Ovary (tissue), 9 donors: Measurements from ENCODE around the gene BCL3. TPM values are rescaled to one million over a fixed set of nuclear protein-coding genes. Genes with fewer than 3 reads are reported as not detected.

ENCODE experiments used
- DNase-seq, 5 donors: peaks; one replicate each; pipeline ENCODE4 v3.0.0-alpha.2; 2019 to 2020
- H3K27ac ChIP-seq, 2 donors: fragments of 200-600 bp; one replicate each; pipeline versions ENCODE4 v1.5.1 to v1.8.0; 2019 to 2022
- H3K27me3 ChIP-seq: fragments of 200-600 bp; one replicate; pipeline ENCODE4 v1.8.0; 2022
- H3K36me3 ChIP-seq: fragments of 200-600 bp; sonication (generic); one replicate; pipeline ENCODE4 v1.5.1; 2019
- H3K4me1 ChIP-seq: one replicate; pipeline ENCODE4 v1.8.1; 2013; ENCODE audit warnings: mild to moderate bottlenecking, moderate library complexity; ENCODE audit not compliant: insufficient read depth
- H3K4me3 ChIP-seq: fragments of 200-600 bp; sonication (generic); one replicate; pipeline ENCODE4 v1.5.1; 2017
- H3K9me3 ChIP-seq, 2 donors: fragments of 200-600 bp in 1 of 2; sonication (generic) in 1 of 2; one replicate each; pipeline versions ENCODE4 v1.5.1 to v1.8.1; 2013 to 2019; ENCODE audit warnings: mild to moderate bottlenecking in 1 of 2, moderate library complexity in 1 of 2
- CTCF ChIP-seq, 3 donors: fragments of 450-650 bp in 2 of 3; fragments of 200-600 bp in 1 of 3; IDR thresholded peaks; one replicate each; pipeline versions ENCODE4 v1.5.1 to v1.8.0; 2016 to 2022; ENCODE audit warnings: antibody characterized with exemption in 3 of 3, mild to moderate bottlenecking in 1 of 3
- EP300 ChIP-seq: sonication (generic); formaldehyde crosslinking; IDR thresholded peaks from one replicate; pipeline ENCODE4 v1.6.1; 2017; ENCODE audit warnings: antibody characterized with exemption
- POLR2A ChIP-seq: fragments of 450-650 bp; IDR thresholded peaks from one replicate; pipeline ENCODE4 v1.6.1; 2017; ENCODE audit warnings: antibody characterized with exemption, mild to moderate bottlenecking, moderate library complexity
- WGBS, 3 donors: extraction: QIAGEN DNeasy Blood & Tissue Kit in 1 of 3; methylation state at CpG; one replicate each; pipeline versions ENCODE4 v1.1.5 to v1.1.7; 2013 to 2017; 5-methylcytosine and 5-hydroxymethylcytosine counted together
- intact Hi-C, 4 donors: fragments of 100-400 bp; cut with DNase I; formaldehyde crosslinking; loops; one replicate each; pipeline versions ENCODE4 v1.11.0 to v1.15.1; 2022 to 2023
- polyA plus RNA-seq, 2 donors: library from polyadenylated mRNA; stranded (reverse); fragments of 200-250 nt in 1 of 2; fragments of 350-450 nt in 1 of 2; fragmentation: Illumina TruSeq in 1 of 2; extraction: RNeasy Lipid Tissue Mini Kit (QIAGEN cat#74804) in 1 of 2; gene quantifications; one replicate each; pipeline ENCODE4 v1.2.3, GENCODE V29; 2013 to 2014
- total RNA-seq, 7 donors: library from RNA; depleted of rRNA in 2 of 7; stranded (reverse); fragments of >200 nt in 2 of 7; fragmentation: NEBNext Ultra II Directional in 3 of 7; extraction: Animal tissue kit (Norgen Biotek cat#: 25700) in 3 of 7; gene quantifications; one replicate each; pipeline versions ENCODE4 v1.1.0 to v1.2.4, GENCODE V29; 2016 to 2023
- donor health status: DM: no; HTN: no; CAD: no; lungs with moderate emphysema.
- donor health status: DM: no; HTN: no; CAD: no.
- donor health status: Bipolar disorder and iron deficiency.
- donor health status: DM: yes; HTN: yes; CAD: no.
- donor health status: DM: no; HTN: no; CAD: no.
- donor health status: DM: yes; HTN: yes; CAD: no.

The BCL3 gene
- total and polyA plus RNA-seq, 9 donors = 3.2 to 141 (median 43.4) TPM

- H3K36me3 ChIP-seq = no peaks in the 10 kb centered on the region
- DNase-seq = no peak
- H3K27ac ChIP-seq = peak overlapping the region; percentile 62 to 83
- H3K27me3 ChIP-seq = no peaks in the 10 kb centered on the region
- intact Hi-C loops = no loop called here
- no peak overlapping the region for H3K4me3 ChIP-seq
- TF ChIP-seq POLR2A (no peak), EP300 (no peak), CTCF (IDR thresholded peaks at IDR 0.05) (no peak)
- peaks cover 24% of the 10 kb centered on the region for H3K4me1 ChIP-seq
- WGBS, 3 donors = 54 to 77% (median 72%) methylated on average over 4 of the region's 4 CpGs
- no peaks in the 10 kb centered on the region for H3K9me3 ChIP-seq
Observed at GRCh38 chr19:44745887-44746600, 2.5 kb upstream of the BCL3 start.

GRCh38 chr19:44746616-44746945, 1.9 kb upstream of the BCL3 start:
- TF ChIP-seq EP300 = no peak
- TF ChIP-seq POLR2A = no peak
- TF ChIP-seq CTCF (IDR thresholded peaks at IDR 0.05) = no peak
- DNase-seq = peak in 2 of 5 donors; percentile 36 to 47
- peaks cover 24% of the 10 kb centered on the region for H3K4me1 ChIP-seq
- no peak overlapping the region for H3K4me3 ChIP-seq
- H3K9me3 ChIP-seq = no peaks in the 10 kb centered on the region
- H3K27ac ChIP-seq = peak overlapping the region; percentile 53 to 83
- H3K27me3 ChIP-seq = no peaks in the 10 kb centered on the region
- H3K36me3 ChIP-seq = no peaks in the 10 kb centered on the region
- intact Hi-C loops = no loop called here
- WGBS, 3 donors = 68 to 78% (median 73%) methylated on average over 5 of the region's 5 CpGs

GRCh38 chr19:44746946-44747738, 1.4 kb upstream of the BCL3 start:
- Histone ChIP-seq H3K4me3 (peak overlapping the region; percentile 64), H3K27ac (peak overlapping the region; percentile 83 to 85), H3K4me1 (peaks cover 22% of the 10 kb centered on the region), H3K27me3 (no peaks in the 10 kb centered on the region), H3K9me3 (no peaks in the 10 kb centered on the region), H3K36me3 (no peaks in the 10 kb centered on the region)
- TF ChIP-seq POLR2A (peak; percentile 13), EP300 (peak; percentile 87), CTCF (IDR thresholded peaks at IDR 0.05) (no peak)
- 4 to 7% (median 6%) methylated on average over 29 to 34 of the region's 34 CpGs for WGBS, 3 donors
- peak; percentile 95 to 97 (median 95) for DNase-seq
- intact Hi-C loops = no loop called here

GRCh38 chr19:44747739-44748425, 626 bp upstream of the BCL3 start:
- WGBS, 3 donors = 0 to 1% (median 0%) methylated on average over 26 of the region's 26 CpGs
- H3K4me3 ChIP-seq = peak overlapping the region; percentile 64
- peak; percentile 61 to 79 (median 76) for DNase-seq
- H3K27ac ChIP-seq = peak overlapping the region; percentile 82 to 85
- peaks cover 19% of the 10 kb centered on the region for H3K4me1 ChIP-seq
- H3K36me3 ChIP-seq = no peaks in the 10 kb centered on the region
- intact Hi-C loops = no loop called here
- no peak for TF ChIP-seq CTCF (IDR thresholded peaks at IDR 0.05)
- TF ChIP-seq POLR2A = no peak
- TF ChIP-seq EP300 = no peak
- H3K27me3 ChIP-seq = no peaks in the 10 kb centered on the region
- H3K9me3 ChIP-seq = no peaks in the 10 kb centered on the region
